Smooth muscle cell (in vitro differentiated cells): ENCODE data around the gene CHST12. TPM values are rescaled to one million over a fixed set of nuclear protein-coding genes. Genes with fewer than 3 reads are reported as not detected.

Experiments
- DNase-seq: peaks from one replicate; lab custom pipeline; 2025; ENCODE audit not compliant: unreplicated experiment; lab: John Stamatoyannopoulos, UW
- H2AFZ ChIP-seq: fragments of 200-600 bp; sonication (generic); 2 replicates; pipeline ENCODE4 v1.6.0; 2016; ENCODE audit warnings: antibody characterized with exemption, low read depth, mild to moderate bottlenecking
- H3F3A ChIP-seq: fragments of 200-600 bp; sonication (generic); 2 replicates; pipeline ENCODE4 v1.6.0; 2017; ENCODE audit warnings: antibody characterized with exemption, low read depth
- H3K27ac ChIP-seq: fragments of 200-600 bp; sonication (generic); 2 replicates; pipeline ENCODE4 v1.5.1; 2016; ENCODE audit warnings: low read depth, mild to moderate bottlenecking
- H3K27me3 ChIP-seq: fragments of 200-600 bp; sonication (generic); 2 replicates; pipeline ENCODE4 v1.6.1; 2016; ENCODE audit warnings: low read depth, mild to moderate bottlenecking
- H3K36me3 ChIP-seq: fragments of 200-600 bp; sonication (generic); 2 replicates; pipeline ENCODE4 v1.5.1; 2016; ENCODE audit warnings: low read depth
- H3K4me1 ChIP-seq: fragments of 200-600 bp; sonication (generic); 2 replicates; pipeline ENCODE4 v1.5.1; 2016; ENCODE audit warnings: low read depth
- H3K4me2 ChIP-seq: fragments of 200-600 bp; sonication (generic); 2 replicates; pipeline ENCODE4 v1.6.0; 2016; ENCODE audit warnings: mild to moderate bottlenecking
- H3K4me3 ChIP-seq: fragments of 200-600 bp; sonication (generic); 2 replicates; pipeline ENCODE4 v1.5.1; 2016; ENCODE audit warnings: mild to moderate bottlenecking
- H3K79me2 ChIP-seq: fragments of 200-600 bp; sonication (generic); 2 replicates; pipeline ENCODE4 v1.6.0; 2016; ENCODE audit warnings: low read depth, mild to moderate bottlenecking
- H3K9ac ChIP-seq: fragments of 200-600 bp; sonication (generic); 2 replicates; pipeline ENCODE4 v1.6.0; 2016; ENCODE audit warnings: low read depth
- H3K9me3 ChIP-seq: fragments of 200-600 bp; sonication (generic); replicated peaks from 2 replicates; pipeline ENCODE4 v1.5.1; 2016; ENCODE audit warnings: low read depth
- H4K20me1 ChIP-seq: fragments of 200-600 bp; sonication (generic); 2 replicates; pipeline ENCODE4 v1.6.0; 2016; ENCODE audit warnings: low read depth
- CTCF ChIP-seq: fragments of 200-600 bp; sonication (generic); IDR thresholded peaks from 2 replicates; pipeline ENCODE4 v1.5.1; 2017; ENCODE audit warnings: borderline replicate concordance, mild to moderate bottlenecking, antibody characterized with exemption; ENCODE audit not compliant: insufficient read depth, poor library complexity, severe bottlenecking
- WGBS: methylation state at CpG from one replicate; pipeline ENCODE4 v1.1.7; 2016; ENCODE audit warnings: low lambda C conversion rate; 5-methylcytosine and 5-hydroxymethylcytosine counted together
- polyA plus RNA-seq: library from polyadenylated mRNA; unstranded; fragments of >200 nt; fragmentation: Nextera tagmentation; extraction: Ambion mirVana; gene quantifications from 2 replicates; pipeline ENCODE4 v1.2.1, GENCODE V29; 2016
- total RNA-seq: library from RNA; depleted of rRNA; stranded (reverse); fragments of >200 nt; gene quantifications from 2 replicates; pipeline ENCODE4 v1.2.3, GENCODE V29; 2014

The CHST12 gene
- total and polyA plus RNA-seq, 2 experiments from 2014 or later: 10.1 to 19.7 TPM

- Histone ChIP-seq H4K20me1 (no peaks in the 10 kb centered on the region), H3K27me3 (no peaks in the 10 kb centered on the region), H3K27ac (no peak overlapping the region), H3K4me3 (no peak overlapping the region), H3K36me3 (no peaks in the 10 kb centered on the region), H3K79me2 (no peaks in the 10 kb centered on the region), H3F3A (no peaks in the 10 kb centered on the region), H3K9ac (no peak overlapping the region), H3K4me2 (no peak overlapping the region), H3K9me3 (no peaks in the 10 kb centered on the region), H2AFZ (no peak overlapping the region), H3K4me1 (peaks cover 15% of the 10 kb centered on the region)
- no peak for TF ChIP-seq CTCF
- WGBS: 84% methylated on average over 16 of the region's 16 CpGs
- no peak for DNase-seq
Measured at GRCh38 chr7:2479276-2480069, 76.1 kb downstream of the CHST12 start.

GRCh38 chr7:2480070-2480408, 76.6 kb downstream of the CHST12 start:
- TF ChIP-seq CTCF: no peak
- Histone ChIP-seq H4K20me1 (no peaks in the 10 kb centered on the region), H3K4me3 (no peak overlapping the region), H3K4me1 (peaks cover 15% of the 10 kb centered on the region), H3K27ac (no peak overlapping the region), H3K9me3 (no peaks in the 10 kb centered on the region), H3K27me3 (no peaks in the 10 kb centered on the region), H3F3A (no peaks in the 10 kb centered on the region), H3K9ac (no peak overlapping the region), H2AFZ (no peak overlapping the region), H3K36me3 (no peaks in the 10 kb centered on the region), H3K4me2 (no peak overlapping the region), H3K79me2 (no peaks in the 10 kb centered on the region)
- no peak for DNase-seq
- WGBS: 53% methylated on average over 21 of the region's 21 CpGs

- 85% methylated on average over 4 of the region's 4 CpGs for WGBS
- Histone ChIP-seq H2AFZ (no peak overlapping the region), H3K9me3 (no peaks in the 10 kb centered on the region), H3F3A (no peaks in the 10 kb centered on the region), H3K27me3 (no peaks in the 10 kb centered on the region), H3K4me2 (no peak overlapping the region), H3K36me3 (no peaks in the 10 kb centered on the region), H4K20me1 (no peaks in the 10 kb centered on the region), H3K9ac (no peak overlapping the region), H3K4me3 (no peak overlapping the region), H3K79me2 (no peaks in the 10 kb centered on the region), H3K27ac (no peak overlapping the region), H3K4me1 (peaks cover 15% of the 10 kb centered on the region)
- DNase-seq: no peak
- TF ChIP-seq CTCF: no peak
Measured at GRCh38 chr7:2481195-2481594, 77.8 kb downstream of the CHST12 start.

GRCh38 chr7:2482725-2483451, 79.5 kb downstream of the CHST12 start:
- 90% methylated on average over 10 of the region's 10 CpGs for WGBS

More at GRCh38 chr7:2482725-2483451, 79.5 kb downstream of the CHST12 start:
- Histone ChIP-seq H3K27me3 (no peaks in the 10 kb centered on the region), H3K79me2 (no peaks in the 10 kb centered on the region), H3K36me3 (no peaks in the 10 kb centered on the region), H3K4me1 (peaks cover 4% of the 10 kb centered on the region), H3K4me2 (no peak overlapping the region), H3K27ac (no peak overlapping the region), H2AFZ (no peak overlapping the region), H3K9ac (no peak overlapping the region), H3K4me3 (no peak overlapping the region), H3K9me3 (no peaks in the 10 kb centered on the region), H3F3A (no peaks in the 10 kb centered on the region), H4K20me1 (no peaks in the 10 kb centered on the region)
- DNase-seq: no peak
- TF ChIP-seq CTCF: peak; percentile 9
